ENCODE measurements around the gene HDAC2.

DNA sequence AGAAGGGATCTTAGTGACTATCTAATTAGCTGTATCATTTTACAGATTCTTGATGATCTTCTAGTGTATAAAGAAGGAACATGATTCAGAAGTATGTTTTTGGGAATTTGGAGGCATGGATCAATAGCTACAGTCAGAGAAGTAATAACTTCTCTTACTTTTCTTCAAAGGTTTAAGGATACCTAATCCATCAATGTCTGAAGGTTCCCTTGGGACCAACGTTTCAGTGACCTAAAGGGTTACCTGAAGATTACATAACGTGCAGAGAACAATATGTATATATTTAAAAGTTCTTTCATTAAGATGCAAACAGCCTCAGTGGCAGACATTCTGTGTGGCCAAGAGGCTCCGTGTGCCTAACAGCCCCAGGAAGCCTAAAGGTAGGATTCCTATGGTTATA is 3.2 kb downstream of the HDAC2 start:
- TF ChIP-seq POLR2A (IDR thresholded peaks at IDR 0.05), result no peak
- TF ChIP-seq, protein P1, sequence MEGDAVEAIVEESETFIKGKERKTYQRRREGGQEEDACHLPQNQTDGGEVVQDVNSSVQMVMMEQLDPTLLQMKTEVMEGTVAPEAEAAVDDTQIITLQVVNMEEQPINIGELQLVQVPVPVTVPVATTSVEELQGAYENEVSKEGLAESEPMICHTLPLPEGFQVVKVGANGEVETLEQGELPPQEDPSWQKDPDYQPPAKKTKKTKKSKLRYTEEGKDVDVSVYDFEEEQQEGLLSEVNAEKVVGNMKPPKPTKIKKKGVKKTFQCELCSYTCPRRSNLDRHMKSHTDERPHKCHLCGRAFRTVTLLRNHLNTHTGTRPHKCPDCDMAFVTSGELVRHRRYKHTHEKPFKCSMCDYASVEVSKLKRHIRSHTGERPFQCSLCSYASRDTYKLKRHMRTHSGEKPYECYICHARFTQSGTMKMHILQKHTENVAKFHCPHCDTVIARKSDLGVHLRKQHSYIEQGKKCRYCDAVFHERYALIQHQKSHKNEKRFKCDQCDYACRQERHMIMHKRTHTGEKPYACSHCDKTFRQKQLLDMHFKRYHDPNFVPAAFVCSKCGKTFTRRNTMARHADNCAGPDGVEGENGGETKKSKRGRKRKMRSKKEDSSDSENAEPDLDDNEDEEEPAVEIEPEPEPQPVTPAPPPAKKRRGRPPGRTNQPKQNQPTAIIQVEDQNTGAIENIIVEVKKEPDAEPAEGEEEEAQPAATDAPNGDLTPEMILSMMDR (IDR thresholded peaks at IDR 0.05 in 4 of 5, conservative IDR thresholded peaks at IDR 0.05 in 1 of 5), result no peak

All from gastrocnemius medialis (tissue), 4 donors.